Measurements from ENCODE around the gene GAGE1. TPM values are rescaled to one million over a fixed set of nuclear protein-coding genes. Genes with fewer than 3 reads are reported as not detected.
"Not testable (repeated sequence)": the region's sequence is repeated elsewhere in the genome, so short reads cannot be mapped to it uniquely, and the experiment has no call there.

GAGE1 gene
- not detected for total RNA-seq
- polyA plus RNA-seq, result not detected

- CTCF ChIA-PET (ENCODE audit: partially characterized antibody); POLR2A ChIA-PET (ENCODE audit: partially characterized antibody); H3K4me1 Mint-ChIP-seq; H3K4me1 ChIP-seq (ENCODE audit: insufficient read depth, low read length); DNase-seq; H3K36me3 ChIP-seq (ENCODE audit: insufficient read depth, low read length); H3K9me3 ChIP-seq (ENCODE audit: control insufficient read depth in 1 of 2, low read length in 2 of 2); H3K27me3 Mint-ChIP-seq; H3K4me3 ChIP-seq (ENCODE audit: low read length in 2 of 2); H3K9me3 Mint-ChIP-seq; H3K27ac Mint-ChIP-seq; H3K4me3 Mint-ChIP-seq; H3K36me3 Mint-ChIP-seq; intact Hi-C loops (cut with micrococcal nuclease); H3K27me3 ChIP-seq (ENCODE audit: insufficient read depth, low read length); H3K27ac ChIP-seq (ENCODE audit: low read depth, low read length): not testable (repeated sequence)
These were observed at the start of gene GAGE1 for GRCh38 chrX:49598720-49599119. Gene GAGE1 (plus strand): TSS chrX:49599020. CDS start chrX:49600175, 1,155 bp downstream.

- CTCF ChIA-PET (ENCODE audit: partially characterized antibody); H3K9me3 Mint-ChIP-seq; H3K4me3 Mint-ChIP-seq; POLR2A ChIA-PET (ENCODE audit: partially characterized antibody); H3K4me1 Mint-ChIP-seq; H3K27me3 Mint-ChIP-seq; H3K27ac ChIP-seq (ENCODE audit: low read depth, low read length); H3K9me3 ChIP-seq (ENCODE audit: control insufficient read depth in 1 of 2, low read length in 2 of 2); H3K36me3 Mint-ChIP-seq; DNase-seq; H3K36me3 ChIP-seq (ENCODE audit: insufficient read depth, low read length); H3K27ac Mint-ChIP-seq; intact Hi-C loops (cut with micrococcal nuclease); H3K4me1 ChIP-seq (ENCODE audit: insufficient read depth, low read length); H3K4me3 ChIP-seq (ENCODE audit: low read length in 2 of 2); H3K27me3 ChIP-seq (ENCODE audit: insufficient read depth, low read length): not testable (repeated sequence)
These were observed 47.8 kb upstream of the GAGE1 start, which contains the start of gene GAGE12E for GRCh38 chrX:49550989-49551388. Gene GAGE12E (plus strand): TSS chrX:49551289. CDS start chrX:49552444, 1,155 bp downstream.

GRCh38 chrX:49560542-49560941 is 38.3 kb upstream of the GAGE1 start, which contains the start of gene GAGE12F:
Gene GAGE12F (plus strand): TSS chrX:49560842. CDS start chrX:49561997, 1,155 bp downstream.
- H3K4me1 ChIP-seq (ENCODE audit: insufficient read depth, low read length); H3K27ac Mint-ChIP-seq; POLR2A ChIA-PET (ENCODE audit: partially characterized antibody); H3K4me1 Mint-ChIP-seq; H3K9me3 ChIP-seq (ENCODE audit: control insufficient read depth in 1 of 2, low read length in 2 of 2); H3K27me3 Mint-ChIP-seq; H3K27ac ChIP-seq (ENCODE audit: low read depth, low read length); H3K36me3 Mint-ChIP-seq; H3K9me3 Mint-ChIP-seq; H3K36me3 ChIP-seq (ENCODE audit: insufficient read depth, low read length); H3K4me3 ChIP-seq (ENCODE audit: low read length in 2 of 2); DNase-seq; CTCF ChIA-PET (ENCODE audit: partially characterized antibody); H3K27me3 ChIP-seq (ENCODE audit: insufficient read depth, low read length); intact Hi-C loops (cut with micrococcal nuclease); H3K4me3 Mint-ChIP-seq: not testable (repeated sequence)

GRCh38 chrX:49568728-49569127 is 30.1 kb upstream of the GAGE1 start:
- H3K4me3 Mint-ChIP-seq; H3K27ac Mint-ChIP-seq; H3K4me3 ChIP-seq (ENCODE audit: low read length in 2 of 2); H3K27me3 ChIP-seq (ENCODE audit: insufficient read depth, low read length); H3K27ac ChIP-seq (ENCODE audit: low read depth, low read length); H3K27me3 Mint-ChIP-seq; H3K9me3 Mint-ChIP-seq; H3K4me1 Mint-ChIP-seq; H3K36me3 Mint-ChIP-seq; H3K4me1 ChIP-seq (ENCODE audit: insufficient read depth, low read length); H3K36me3 ChIP-seq (ENCODE audit: insufficient read depth, low read length); CTCF ChIA-PET (ENCODE audit: partially characterized antibody); DNase-seq; POLR2A ChIA-PET (ENCODE audit: partially characterized antibody); H3K9me3 ChIP-seq (ENCODE audit: control insufficient read depth in 1 of 2, low read length in 2 of 2); intact Hi-C loops (cut with micrococcal nuclease): not testable (repeated sequence)

- H3K4me1 Mint-ChIP-seq; H3K36me3 Mint-ChIP-seq; H3K27me3 Mint-ChIP-seq; H3K36me3 ChIP-seq (ENCODE audit: insufficient read depth, low read length); DNase-seq; H3K27ac ChIP-seq (ENCODE audit: low read depth, low read length); CTCF ChIA-PET (ENCODE audit: partially characterized antibody); POLR2A ChIA-PET (ENCODE audit: partially characterized antibody); H3K9me3 ChIP-seq (ENCODE audit: control insufficient read depth in 1 of 2, low read length in 2 of 2); H3K4me3 Mint-ChIP-seq; H3K4me3 ChIP-seq (ENCODE audit: low read length in 2 of 2); intact Hi-C loops (cut with micrococcal nuclease); H3K27me3 ChIP-seq (ENCODE audit: insufficient read depth, low read length); H3K9me3 Mint-ChIP-seq; H3K27ac Mint-ChIP-seq; H3K4me1 ChIP-seq (ENCODE audit: insufficient read depth, low read length): not testable (repeated sequence)
These were observed 29.7 kb upstream of the GAGE1 start for GRCh38 chrX:49569152-49569551.

GRCh38 chrX:49570100-49570499 is 28.7 kb upstream of the GAGE1 start, which contains the start of gene GAGE12G:
Gene GAGE12G (plus strand): TSS chrX:49570400. CDS start chrX:49571555, 1,155 bp downstream.
- intact Hi-C loops (cut with micrococcal nuclease); POLR2A ChIA-PET (ENCODE audit: partially characterized antibody); H3K9me3 ChIP-seq (ENCODE audit: control insufficient read depth in 1 of 2, low read length in 2 of 2); H3K27me3 Mint-ChIP-seq; H3K27ac ChIP-seq (ENCODE audit: low read depth, low read length); H3K27ac Mint-ChIP-seq; H3K27me3 ChIP-seq (ENCODE audit: insufficient read depth, low read length); H3K36me3 ChIP-seq (ENCODE audit: insufficient read depth, low read length); H3K36me3 Mint-ChIP-seq; H3K9me3 Mint-ChIP-seq; H3K4me3 Mint-ChIP-seq; H3K4me1 ChIP-seq (ENCODE audit: insufficient read depth, low read length); DNase-seq; CTCF ChIA-PET (ENCODE audit: partially characterized antibody); H3K4me3 ChIP-seq (ENCODE audit: low read length in 2 of 2); H3K4me1 Mint-ChIP-seq: not testable (repeated sequence)

GRCh38 chrX:49579649-49580048 is 19.2 kb upstream of the GAGE1 start, which contains the start of gene GAGE12H:
Gene GAGE12H (plus strand): TSS chrX:49579949. CDS start chrX:49581104, 1,155 bp downstream.
- H3K9me3 Mint-ChIP-seq; H3K9me3 ChIP-seq (ENCODE audit: control insufficient read depth in 1 of 2, low read length in 2 of 2); CTCF ChIA-PET (ENCODE audit: partially characterized antibody); H3K4me3 Mint-ChIP-seq; H3K27ac ChIP-seq (ENCODE audit: low read depth, low read length); H3K27ac Mint-ChIP-seq; H3K4me3 ChIP-seq (ENCODE audit: low read length in 2 of 2); DNase-seq; H3K27me3 Mint-ChIP-seq; POLR2A ChIA-PET (ENCODE audit: partially characterized antibody); H3K36me3 ChIP-seq (ENCODE audit: insufficient read depth, low read length); H3K27me3 ChIP-seq (ENCODE audit: insufficient read depth, low read length); H3K4me1 Mint-ChIP-seq; H3K36me3 Mint-ChIP-seq; H3K4me1 ChIP-seq (ENCODE audit: insufficient read depth, low read length); intact Hi-C loops (cut with micrococcal nuclease): not testable (repeated sequence)

GRCh38 chrX:49589196-49589595 is 9.6 kb upstream of the GAGE1 start, which contains the start of gene GAGE2A:
Gene GAGE2A (plus strand): TSS chrX:49589496. CDS start chrX:49590651, 1,155 bp downstream.
- H3K9me3 Mint-ChIP-seq; H3K36me3 ChIP-seq (ENCODE audit: insufficient read depth, low read length); H3K4me3 ChIP-seq (ENCODE audit: low read length in 2 of 2); H3K27ac Mint-ChIP-seq; H3K4me3 Mint-ChIP-seq; CTCF ChIA-PET (ENCODE audit: partially characterized antibody); H3K4me1 ChIP-seq (ENCODE audit: insufficient read depth, low read length); H3K27me3 Mint-ChIP-seq; H3K4me1 Mint-ChIP-seq; H3K27ac ChIP-seq (ENCODE audit: low read depth, low read length); H3K27me3 ChIP-seq (ENCODE audit: insufficient read depth, low read length); POLR2A ChIA-PET (ENCODE audit: partially characterized antibody); H3K9me3 ChIP-seq (ENCODE audit: control insufficient read depth in 1 of 2, low read length in 2 of 2); DNase-seq; intact Hi-C loops (cut with micrococcal nuclease); H3K36me3 Mint-ChIP-seq: not testable (repeated sequence)
